Panc1 (cell line): ENCODE data around the gene PTPN2. TPM values are rescaled to one million over a fixed set of nuclear protein-coding genes. Genes with fewer than 3 reads are reported as not detected.

Experiments
- ATAC-seq: fragments of 200-7000 bp; cut with Tn5 transposase; 2 replicates; pipeline ENCODE4 v1.9.1; 2020; ENCODE audit warnings: mild to moderate bottlenecking, moderate library complexity
- BruUV-seq: library from RNA; stranded (reverse); fragments of 400-500 nt; replicated peaks from 2 replicates; lab custom pipeline; 2021; lab: Mats Ljungman, UMichigan
- CTCF ChIA-PET: fragments of 300-600 bp; sonication (Branson Sonifier 250); formaldehyde crosslinking; loops from one replicate; lab custom pipeline; 2022; ENCODE audit warnings: antibody characterized with exemption; lab: Charles Lee
- POLR2A ChIA-PET: fragments of 300-600 bp; sonication (Branson Sonifier 250); formaldehyde crosslinking; loops from one replicate; lab custom pipeline; 2022; ENCODE audit warnings: antibody characterized with exemption; lab: Charles Lee
- DNase-seq: peaks from one replicate; pipeline ENCODE4 v3.0.0-alpha.2; 2010; ENCODE audit warnings: low read depth, low spot score
- H3K27ac ChIP-seq: 2 replicates; pipeline ENCODE4 v1.5.1; 2011; ENCODE audit warnings: mild to moderate bottlenecking, low read length, inconsistent platforms
- H3K27me3 ChIP-seq: fragments of 200-500 bp; sonication (Bioruptor generic); 2 replicates; pipeline ENCODE4 v1.6.0; 2014; ENCODE audit warnings: low read length, inconsistent platforms; ENCODE audit not compliant: control insufficient read depth, insufficient read depth
- H3K36me3 ChIP-seq: fragments of 200-500 bp; sonication (Bioruptor generic); 2 replicates; pipeline ENCODE4 v1.5.1; 2014; ENCODE audit warnings: inconsistent platforms, mild to moderate bottlenecking, low read length, moderate library complexity; ENCODE audit not compliant: control insufficient read depth, insufficient read depth
- H3K4me1 ChIP-seq: 2 replicates; pipeline ENCODE4 v1.5.1; 2011; ENCODE audit warnings: inconsistent platforms, mild to moderate bottlenecking, low read length, moderate library complexity; ENCODE audit not compliant: control insufficient read depth, insufficient read depth
- H3K4me3 ChIP-seq, 2 experiments: 2 replicates each; pipeline ENCODE4 v1.5.1; 2011 to 2012; ENCODE audit warnings: low read depth in 2 of 2, low read length in 2 of 2, mild to moderate bottlenecking in 2 of 2, inconsistent platforms in 1 of 2, moderate library complexity in 1 of 2
- H3K9me3 ChIP-seq: fragments of 200-500 bp; sonication (Bioruptor generic); 2 replicates; pipeline ENCODE4 v1.5.1; 2014; ENCODE audit warnings: low read depth, mild to moderate bottlenecking, inconsistent platforms, low read length, moderate library complexity; ENCODE audit not compliant: control insufficient read depth, insufficient read depth
- CTCF ChIP-seq: fragments of 450-650 bp; IDR thresholded peaks from 2 replicates; pipeline ENCODE4 v1.5.1; 2017; ENCODE audit warnings: mild to moderate bottlenecking
- POLR2AphosphoS5 ChIP-seq: IDR thresholded peaks from 2 replicates; pipeline ENCODE4 v1.6.1; 2012; ENCODE audit warnings: mild to moderate bottlenecking, low read depth, low read length, moderate library complexity
- REST ChIP-seq, 2 experiments: IDR thresholded peaks; 2 replicates each; pipeline ENCODE4 v1.6.1; 2011 to 2012; ENCODE audit warnings: low read depth in 2 of 2, control low read depth in 1 of 2, low read length in 1 of 2, mild to moderate bottlenecking in 1 of 2, moderate library complexity in 1 of 2; ENCODE audit not compliant: insufficient read depth in 1 of 2
- SIN3A ChIP-seq: IDR thresholded peaks from 2 replicates; pipeline ENCODE4 v1.6.1; 2012; ENCODE audit warnings: low read depth, mild to moderate bottlenecking, low read length, moderate library complexity, borderline replicate concordance; ENCODE audit not compliant: insufficient read depth
- TCF7L2 ChIP-seq: IDR thresholded peaks from 2 replicates; pipeline ENCODE4 v1.6.1; 2011; ENCODE audit warnings: mild to moderate bottlenecking, low read depth, low read length, inconsistent platforms
- in situ Hi-C: cut with HindIII; loops from 2 replicates; pipeline ENCODE4 v1.10.0; 2016; ENCODE audit warnings: low sequenced_read_pairs, low pct_unique_long_range_greater_than_20kb
- intact Hi-C: fragments of 100-400 bp; cut with micrococcal nuclease; formaldehyde crosslinking; loops from one replicate; pipeline ENCODE4 v1.10.0; 2022; ENCODE audit not compliant: unreplicated experiment
- total RNA-seq: library from RNA; stranded (reverse); gene quantifications from one replicate; pipeline ENCODE4 v1.2.1, GENCODE V29; 2021; ENCODE audit not compliant: unreplicated experiment

Gene PTPN2
- total RNA-seq, 1 experiment from 2014 or later: 34.8 TPM

DNA sequence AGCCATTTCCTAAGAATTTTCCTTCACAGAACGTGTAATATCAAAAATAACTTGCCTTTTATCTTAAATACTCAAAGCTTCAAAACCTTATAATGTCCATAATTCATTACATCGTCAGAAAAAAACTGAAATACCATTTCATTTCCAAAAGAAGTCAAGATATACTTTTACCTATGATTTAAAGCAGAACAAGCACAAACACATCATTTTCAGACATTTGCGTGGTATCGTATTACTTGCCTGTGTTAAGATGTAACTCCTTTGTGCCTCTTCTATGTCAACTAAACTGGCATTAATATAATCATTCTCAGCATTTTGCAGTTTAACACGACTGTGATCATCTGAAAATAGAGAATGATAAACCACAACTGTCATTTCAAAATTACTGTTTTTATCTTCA, 47.5 kb downstream of the PTPN2 start:
- intact Hi-C loops (no loop called here), in situ Hi-C loops (no loop called here)
- DNase-seq (no peak), ATAC-seq (no peak)
- TF ChIP-seq TCF7L2: no peak
- no peak for TF ChIP-seq CTCF
- no peak for TF ChIP-seq POLR2AphosphoS5
- TF ChIP-seq REST (IDR thresholded peaks at IDR 0.05; ENCODE audit: insufficient read depth in 1 of 2, low read depth in 2 of 2, low read length in 1 of 2): no peak
- no peak for TF ChIP-seq SIN3A
- Histone ChIP-seq H3K36me3 (no peaks in the 10 kb centered on the region; the same call in 1 of the 2 replicates), H3K4me1 (peaks cover 18% of the 10 kb centered on the region), H3K27ac (no peak overlapping the region), H3K4me3 (no peak overlapping the region), H3K27me3 (no peaks in the 10 kb centered on the region), H3K9me3 (no peaks in the 10 kb centered on the region)
- BruUV-seq: no TSS peak
- POLR2A ChIA-PET: no interaction called here
- CTCF ChIA-PET: no interaction called here

GRCh38 chr18:12828116-12829051, 55.7 kb downstream of the PTPN2 start:
- Histone ChIP-seq H3K27me3 (no peaks in the 10 kb centered on the region), H3K36me3 (peaks cover 2% of the 10 kb centered on the region; the same call in 1 of the 2 replicates), H3K4me3 (no peak overlapping the region), H3K9me3 (peaks cover 5% of the 10 kb centered on the region; the same call in 1 of the 2 replicates), H3K27ac (no peak overlapping the region), H3K4me1 (no peaks in the 10 kb centered on the region)
- BruUV-seq: no TSS peak
- DNase-seq (no peak), ATAC-seq (no peak)
- in situ Hi-C loops (no loop called here), intact Hi-C loops (no loop called here)
- TF ChIP-seq POLR2AphosphoS5 (no peak), CTCF (no peak), REST (IDR thresholded peaks at IDR 0.05; ENCODE audit: insufficient read depth in 1 of 2, low read depth in 2 of 2, low read length in 1 of 2) (no peak), TCF7L2 (no peak), SIN3A (no peak)
- POLR2A ChIA-PET: no interaction called here
- CTCF ChIA-PET: no interaction called here
